HG03025 (cell line): ENCODE results near the gene HDAC9.

Experiments used
- ATAC-seq: cut with Tn5 transposase; IDR thresholded peaks from one replicate; pipeline ENCODE4 v1.9.1; 2021; ENCODE audit warnings: mild to moderate bottlenecking, moderate library complexity; ENCODE audit not compliant: unreplicated experiment, low FRiP score

HDAC9 gene

GRCh38 chr7:18491871-18492270 lies 3.7 kb upstream of the HDAC9 start:
- no peak for ATAC-seq

DNA sequence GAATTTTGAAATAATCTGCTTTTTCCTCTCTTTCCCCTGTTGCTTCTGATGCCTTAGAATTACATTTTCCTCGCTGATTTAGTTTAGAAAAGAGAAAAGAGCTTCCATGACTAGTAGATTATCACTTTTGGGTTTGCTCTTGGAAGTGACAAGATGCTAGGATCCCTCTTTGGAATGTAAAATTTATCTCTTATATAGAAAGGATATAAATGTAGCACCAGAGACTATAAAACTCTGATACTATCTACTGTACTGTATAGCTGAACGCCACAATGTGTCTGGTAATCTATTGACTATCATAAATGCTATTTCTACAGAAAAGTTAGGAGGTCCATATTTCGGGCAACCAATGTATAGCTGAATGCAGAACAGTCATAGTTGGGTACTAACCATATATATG lies 1.1 kb upstream of the HDAC9 start:
- no peak for ATAC-seq

DNA sequence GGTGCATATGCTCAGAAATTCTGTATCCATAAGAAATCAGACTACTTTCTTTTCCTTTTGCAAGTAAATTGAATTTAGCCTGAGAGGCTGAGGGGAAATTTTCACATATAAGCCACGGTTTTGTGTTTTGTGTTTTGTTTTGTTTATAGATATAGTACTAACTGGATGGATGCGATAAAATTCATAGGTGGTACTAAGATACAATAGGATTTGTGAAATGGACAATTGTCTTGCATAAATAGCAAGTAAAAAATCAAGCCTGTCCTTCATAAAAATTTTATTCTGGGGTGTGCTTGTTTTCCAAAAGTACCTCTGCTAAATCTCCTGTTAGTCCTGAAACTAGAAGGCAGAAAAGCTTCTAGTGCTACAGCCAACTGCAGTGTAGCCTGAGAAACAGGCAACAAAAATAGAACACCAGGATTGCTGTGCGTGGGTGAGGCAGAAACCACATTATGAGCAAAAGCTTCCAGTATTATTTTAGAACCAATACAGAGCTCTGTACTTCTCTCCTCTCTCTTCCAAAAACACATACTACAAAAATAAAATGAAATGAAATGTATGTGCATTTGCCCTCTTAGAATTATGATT lies 634 bp upstream of the HDAC9 start:
- ATAC-seq, result peak; percentile 48

DNA sequence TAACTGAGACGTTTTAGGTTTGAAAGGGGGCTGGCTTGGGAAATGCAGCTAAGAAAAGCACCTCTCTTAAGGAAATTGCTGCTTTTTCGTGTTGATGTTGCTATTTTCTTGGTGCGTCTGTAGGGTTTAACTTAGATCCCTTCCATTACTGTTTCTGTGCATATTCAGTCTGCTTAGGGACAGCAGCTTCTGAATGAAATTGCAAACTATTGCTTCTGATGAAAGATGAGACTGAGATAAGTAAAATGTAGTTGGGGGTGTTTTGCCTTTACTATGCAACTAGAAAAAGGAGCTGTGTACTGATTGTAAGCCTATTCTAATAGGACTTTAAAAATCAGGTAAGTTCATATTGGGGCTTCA lies 772 bp downstream of the HDAC9 start:
- no peak for ATAC-seq

GRCh38 chr7:18497082-18497481 lies 1.5 kb downstream of the HDAC9 start:
- ATAC-seq, result no peak

DNA sequence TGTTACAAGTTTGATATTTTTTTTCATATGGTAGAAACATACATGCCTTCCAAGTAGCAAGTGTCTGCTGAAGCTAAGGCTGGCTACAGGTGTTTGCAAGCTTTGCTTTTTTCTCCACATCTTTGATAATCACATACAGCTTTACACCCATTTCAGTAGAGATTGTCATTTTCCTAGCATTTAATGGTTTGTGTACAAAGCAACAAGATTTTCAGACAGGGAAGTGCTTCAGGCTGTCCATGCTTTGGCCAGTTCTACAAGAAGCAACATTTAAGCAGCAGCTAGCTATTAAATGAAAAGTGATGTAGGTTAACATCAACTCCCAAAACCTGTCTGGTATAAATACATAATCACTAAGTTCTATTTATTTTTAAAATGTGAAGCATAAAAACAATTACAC lies 2.3 kb downstream of the HDAC9 start:
- ATAC-seq, result no peak

DNA sequence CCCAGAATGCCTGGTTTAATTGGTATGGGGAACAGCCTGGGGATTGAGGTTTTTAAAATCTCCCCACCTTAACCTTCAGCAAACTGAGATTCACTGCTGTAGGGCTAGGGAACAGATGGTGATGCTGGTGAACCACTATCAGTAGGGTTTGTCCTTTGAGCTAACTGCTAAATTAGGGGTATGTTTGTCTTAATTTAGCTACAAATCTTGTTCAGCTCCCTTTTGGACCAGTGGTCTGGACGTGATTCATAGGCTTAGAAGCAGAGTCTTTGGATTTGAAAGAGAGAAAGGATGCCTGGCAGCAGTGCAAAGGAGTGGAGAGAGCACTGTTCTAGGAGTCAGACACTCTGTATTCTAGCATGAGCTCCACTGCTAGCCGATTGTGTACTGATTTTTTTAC lies 2.8 kb downstream of the HDAC9 start:
- ATAC-seq, result no peak

DNA sequence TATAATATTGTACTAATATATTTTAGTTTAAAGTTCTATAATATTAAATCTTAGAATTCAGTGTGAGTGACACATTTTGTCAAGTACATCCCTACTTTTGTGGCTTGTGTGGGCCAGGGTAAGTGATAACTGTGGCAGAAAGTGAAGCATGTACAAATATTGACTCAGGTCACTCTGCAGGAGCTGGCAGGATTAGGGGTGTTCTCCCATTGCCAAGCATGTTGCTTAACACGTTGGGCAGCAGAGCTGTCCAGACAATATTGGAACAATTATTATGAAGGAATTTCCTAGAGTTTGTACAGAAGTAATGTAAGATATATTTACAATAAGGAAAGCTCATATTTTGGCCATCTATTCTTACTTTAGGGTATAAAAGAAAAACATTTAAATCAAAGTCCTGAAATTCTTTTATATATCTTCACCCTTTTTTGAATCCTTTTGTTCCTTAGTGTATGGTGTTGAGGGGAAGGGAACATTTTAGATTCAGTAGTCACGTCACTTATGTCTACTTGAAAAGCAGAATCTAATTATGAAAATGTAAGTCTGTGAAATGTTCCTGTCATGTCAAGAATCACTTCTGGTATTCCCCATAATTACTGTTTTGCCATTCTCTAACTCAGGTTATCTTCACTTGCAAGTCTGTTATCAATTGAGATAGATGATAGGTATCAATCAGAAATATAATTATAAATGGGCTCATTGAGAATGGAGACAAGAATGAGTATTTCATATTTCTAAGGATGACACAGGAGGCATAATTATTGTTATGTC lies 4.0 kb downstream of the HDAC9 start:
- no peak for ATAC-seq

GRCh38 chr7:18503126-18503866 lies 7.7 kb downstream of the HDAC9 start:
- ATAC-seq, result no peak

GRCh38 chr7:18504965-18505364 lies 9.4 kb downstream of the HDAC9 start:
- ATAC-seq, result no peak

- peak; percentile 52 for ATAC-seq
These were observed 10.4 kb downstream of the HDAC9 start for GRCh38 chr7:18505870-18506460.

- ATAC-seq, result peak; percentile 88
These were observed 13.2 kb downstream of the HDAC9 start for GRCh38 chr7:18508443-18509427.

DNA sequence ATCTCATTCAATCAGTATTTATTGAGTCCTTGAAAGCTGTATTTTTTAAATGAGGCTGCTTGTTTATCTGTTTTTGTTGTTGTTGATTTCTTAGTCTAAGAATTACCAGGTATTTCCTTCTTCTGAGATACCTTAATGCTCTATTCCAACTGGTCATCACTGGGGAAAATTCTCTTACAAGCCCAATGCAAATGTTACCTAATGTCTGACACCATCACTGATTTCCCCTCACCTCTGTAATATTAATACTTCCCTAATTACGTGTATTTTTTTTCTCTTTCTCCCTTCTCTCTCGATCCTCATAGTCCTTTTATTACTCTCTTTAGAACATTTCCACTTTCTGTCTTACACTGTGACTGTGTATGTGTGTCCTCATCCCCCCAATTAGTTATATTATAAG lies 13.9 kb downstream of the HDAC9 start:
- no peak for ATAC-seq

- ATAC-seq, result no peak
These were observed 16.0 kb downstream of the HDAC9 start for GRCh38 chr7:18511351-18512140.

GRCh38 chr7:18513343-18513742 lies 17.8 kb downstream of the HDAC9 start:
- ATAC-seq, result no peak

DNA sequence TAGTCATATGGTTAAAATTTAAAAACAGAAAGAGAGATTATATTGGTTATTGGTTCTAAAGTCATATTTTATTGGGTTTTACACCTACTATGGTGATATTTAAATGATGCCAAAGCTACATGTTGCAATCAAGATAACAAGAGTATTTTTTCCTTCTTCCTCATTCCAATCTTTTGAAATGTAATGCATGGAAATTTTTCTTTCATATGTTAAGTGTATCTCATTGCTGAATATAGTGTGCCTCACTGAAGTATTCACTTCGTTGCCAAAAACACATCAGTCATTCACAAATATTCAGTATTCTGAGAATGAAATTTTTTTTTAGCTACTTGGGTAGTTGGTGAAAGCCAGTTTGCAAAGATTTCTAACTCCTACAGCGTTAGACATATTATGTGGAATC lies 19.5 kb downstream of the HDAC9 start:
- ATAC-seq, result no peak

GRCh38 chr7:18517646-18518045 lies 22.1 kb downstream of the HDAC9 start:
- no peak for ATAC-seq

- ATAC-seq, result no peak
These were observed 23.0 kb downstream of the HDAC9 start for GRCh38 chr7:18518555-18518954.

- peak; percentile 62 for ATAC-seq
These were observed 25.1 kb downstream of the HDAC9 start for GRCh38 chr7:18520450-18521235.
